OCI-LY7 (cell line): ENCODE data around the gene SLC16A6. TPM values are rescaled to one million over a fixed set of nuclear protein-coding genes. Genes with fewer than 3 reads are reported as not detected.
"Not testable (repeated sequence)": the region's sequence is repeated elsewhere in the genome, so short reads cannot be mapped to it uniquely, and the experiment has no call there.

Experiments used
- BruUV-seq: library from RNA; stranded (reverse); fragments of 400-500 nt; replicated peaks from 2 replicates; lab custom pipeline; 2021; lab: Mats Ljungman, UMichigan
- CTCF ChIA-PET: fragments of 300-600 bp; sonication (Branson Sonifier 250); formaldehyde crosslinking; loops from one replicate; lab custom pipeline; 2022; ENCODE audit warnings: antibody characterized with exemption; ENCODE audit not compliant: unreplicated experiment; lab: Charles Lee
- POLR2A ChIA-PET: fragments of 300-600 bp; sonication (Branson Sonifier 250); formaldehyde crosslinking; loops from one replicate; lab custom pipeline; 2022; ENCODE audit warnings: antibody characterized with exemption; lab: Charles Lee
- DNase-seq: peaks from one replicate; pipeline ENCODE4 v3.0.0-alpha.2; 2015; ENCODE audit warnings: low spot score
- H2AFZ ChIP-seq: fragments of 200-600 bp; sonication (generic), shearing (Covaris generic); 2 replicates; pipeline ENCODE4 v1.6.1; 2014; ENCODE audit warnings: mild to moderate bottlenecking, antibody characterized with exemption, low read length, moderate library complexity
- H3K27ac ChIP-seq: fragments of 200-600 bp; sonication (generic); 2 replicates; pipeline ENCODE4 v1.5.1; 2014; ENCODE audit warnings: mixed run types, low read depth, mild to moderate bottlenecking, moderate library complexity, low read length, inconsistent platforms; ENCODE audit not compliant: poor library complexity, severe bottlenecking
- H3K36me3 ChIP-seq: fragments of 200-600 bp; sonication (generic); 2 replicates; pipeline ENCODE4 v1.6.1; 2014; ENCODE audit warnings: mild to moderate bottlenecking, antibody characterized with exemption, low read length, moderate library complexity, mixed read lengths; ENCODE audit not compliant: insufficient read depth
- H3K4me1 ChIP-seq: fragments of 200-600 bp; sonication (generic); 2 replicates; pipeline ENCODE4 v1.5.1; 2014; ENCODE audit warnings: mild to moderate bottlenecking, low read length; ENCODE audit not compliant: insufficient read depth, poor library complexity, severe bottlenecking
- H3K4me2 ChIP-seq: fragments of 200-600 bp; sonication (generic); 2 replicates; pipeline ENCODE4 v1.6.1; 2014; ENCODE audit warnings: mild to moderate bottlenecking, low read length
- H3K4me3 ChIP-seq: fragments of 200-600 bp; sonication (generic); 2 replicates; pipeline ENCODE4 v1.5.1; 2014; ENCODE audit warnings: mild to moderate bottlenecking, low read depth, low read length; ENCODE audit not compliant: poor library complexity, severe bottlenecking
- H3K79me2 ChIP-seq: fragments of 200-600 bp; sonication (generic); 2 replicates; pipeline ENCODE4 v1.6.1; 2016; ENCODE audit warnings: low read depth, mild to moderate bottlenecking, low read length, moderate library complexity, mixed read lengths; ENCODE audit not compliant: insufficient read depth
- H3K9me2 ChIP-seq: fragments of 200-600 bp; sonication (generic); 2 replicates; pipeline ENCODE4 v1.6.1; 2016; ENCODE audit warnings: mild to moderate bottlenecking, low read length, mixed read lengths; ENCODE audit not compliant: insufficient read depth
- H3K9me3 ChIP-seq: fragments of 200-600 bp; sonication (generic); 2 replicates; pipeline ENCODE4 v1.6.1; 2014; ENCODE audit warnings: mild to moderate bottlenecking, mixed run types, low read length, mixed read lengths
- H4K20me1 ChIP-seq: fragments of 200-600 bp; sonication (generic); 2 replicates; pipeline ENCODE4 v1.6.1; 2014; ENCODE audit warnings: mild to moderate bottlenecking, antibody characterized with exemption, low read length, moderate library complexity, mixed read lengths; ENCODE audit not compliant: insufficient read depth
- CTCF ChIP-seq: fragments of 200-600 bp; sonication (generic); conservative IDR thresholded peaks from 2 replicates; pipeline ENCODE4 v1.5.1; 2014; ENCODE audit warnings: mild to moderate bottlenecking, antibody characterized with exemption, low read length, moderate library complexity, mixed read lengths
- EZH2phosphoT487 ChIP-seq: fragments of 200-600 bp; sonication (generic); IDR thresholded peaks from 2 replicates; pipeline ENCODE4 v1.6.1; 2018; ENCODE audit warnings: low read depth, borderline replicate concordance, mild to moderate bottlenecking, mixed run types, antibody characterized with exemption, low read length, moderate library complexity, mixed read lengths
- intact Hi-C: fragments of 100-400 bp; cut with micrococcal nuclease; formaldehyde crosslinking; loops from one replicate; pipeline ENCODE4 v1.10.0; 2022; ENCODE audit not compliant: unreplicated experiment
- total RNA-seq, 2 experiments: library from RNA; depleted of rRNA in 1 of 2; stranded (reverse); fragments of >200 nt in 1 of 2; shearing (Covaris generic) in 1 of 2; gene quantifications; 2 replicates each; pipeline ENCODE4 v1.2.3, GENCODE V29; 2014 to 2022

SLC16A6 gene
- total RNA-seq, 2 experiments from 2014 or later = 4.5 to 18.9 TPM

- no peaks in the 10 kb centered on the region for H3K9me3 ChIP-seq
- H3K9me2 ChIP-seq = no peaks in the 10 kb centered on the region
- H3K4me2 ChIP-seq = peak overlapping the region; percentile 77
- intact Hi-C loops = no loop called here
- H2AFZ ChIP-seq = no peak overlapping the region
- peaks cover 41% of the 10 kb centered on the region; the same call in 1 of the 2 replicates for H3K79me2 ChIP-seq
- TF ChIP-seq CTCF = no peak
- TF ChIP-seq EZH2phosphoT487 = no peak
- CTCF ChIA-PET = interaction anchor here (0.9 to 2.3 kb wide), 4 partner anchors 25 to 109 kb away, joined by 4 to 6 read pairs (median 4); no protein-coding TSS in a partner anchor
- no peaks in the 10 kb centered on the region for H4K20me1 ChIP-seq
- no TSS peak for BruUV-seq
- peak overlapping the region; percentile 94 for H3K27ac ChIP-seq
- peak overlapping the region; percentile 85 for H3K4me3 ChIP-seq
- H3K36me3 ChIP-seq = peaks cover 15% of the 10 kb centered on the region; the same call in 1 of the 2 replicates
- POLR2A ChIA-PET = interaction anchor here (0.5 to 9.1 kb wide), 20 partner anchors 11 to 472 kb away, joined by 3 to 67 read pairs (median 4); partner anchors contain the start of gene WIPI1
- peak; percentile 46 for DNase-seq
- H3K4me1 ChIP-seq = peaks cover 65% of the 10 kb centered on the region
These were observed 1.5 kb downstream of the SLC16A6 start for GRCh38 chr17:68289473-68289872.

- TF ChIP-seq CTCF (peak; percentile 66), EZH2phosphoT487 (no peak)
- CTCF ChIA-PET = interaction anchor here (0.9 to 2.3 kb wide), 3 partner anchors 83 to 110 kb away, joined by 4 to 6 read pairs (median 4); no protein-coding TSS in a partner anchor
- peak overlapping the region; percentile 77 for H3K4me2 ChIP-seq
- no peaks in the 10 kb centered on the region for H3K9me3 ChIP-seq
- peak overlapping the region; percentile 94 for H3K27ac ChIP-seq
- H3K4me3 ChIP-seq = peak overlapping the region; percentile 85
- TSS peak; percentile 76 for BruUV-seq
- intact Hi-C loops = no loop called here
- H3K36me3 ChIP-seq = peaks cover 15% of the 10 kb centered on the region; the same call in 1 of the 2 replicates
- POLR2A ChIA-PET = interaction anchor here (0.7 to 9.1 kb wide), 20 partner anchors 11 to 251 kb away, joined by 3 to 67 read pairs (median 4); partner anchors contain the start of gene WIPI1
- no peaks in the 10 kb centered on the region for H4K20me1 ChIP-seq
- H3K9me2 ChIP-seq = no peaks in the 10 kb centered on the region
- peaks cover 65% of the 10 kb centered on the region for H3K4me1 ChIP-seq
- H2AFZ ChIP-seq = peak overlapping the region; percentile 21; the same call in 1 of the 2 replicates
- H3K79me2 ChIP-seq = peaks cover 43% of the 10 kb centered on the region; the same call in 1 of the 2 replicates
- DNase-seq = peak; percentile 78
These were observed 2.1 kb downstream of the SLC16A6 start for GRCh38 chr17:68288804-68289203.

- Histone ChIP-seq H3K79me2 (peaks cover 39% of the 10 kb centered on the region; the same call in 1 of the 2 replicates), H3K27ac (peak overlapping the region; percentile 94), H4K20me1 (no peaks in the 10 kb centered on the region), H3K4me2 (peak overlapping the region; percentile 77), H3K4me3 (peak overlapping the region; percentile 85), H3K9me3 (no peaks in the 10 kb centered on the region), H3K9me2 (no peaks in the 10 kb centered on the region), H3K36me3 (peaks cover 15% of the 10 kb centered on the region; the same call in 1 of the 2 replicates), H3K4me1 (peaks cover 62% of the 10 kb centered on the region), H2AFZ (peak overlapping the region; percentile 21; the same call in 1 of the 2 replicates)
- CTCF ChIA-PET = interaction anchor here (0.9 to 2.3 kb wide), 2 partner anchors 106 to 111 kb away, joined by 4 to 6 read pairs; no protein-coding TSS in a partner anchor
- POLR2A ChIA-PET = interaction anchor here (0.7 to 9.1 kb wide), 21 partner anchors 10 to 251 kb away, joined by 3 to 67 read pairs (median 5); partner anchors contain the start of gene WIPI1
- intact Hi-C loops = no loop called here
- DNase-seq = peak; percentile 93
- no TSS peak for BruUV-seq
- TF ChIP-seq EZH2phosphoT487 (no peak), CTCF (no peak)
These were observed 2.6 kb downstream of the SLC16A6 start for GRCh38 chr17:68288375-68288774.

- H3K79me2 ChIP-seq = peaks cover 25% of the 10 kb centered on the region; the same call in 1 of the 2 replicates
- H3K4me2 ChIP-seq, H4K20me1 ChIP-seq, CTCF ChIA-PET, H3K27ac ChIP-seq, H3K9me3 ChIP-seq, H2AFZ ChIP-seq, BruUV-seq, POLR2A ChIA-PET, DNase-seq, H3K4me3 ChIP-seq, H3K9me2 ChIP-seq, intact Hi-C loops: not testable (repeated sequence)
- peaks cover 25% of the 10 kb centered on the region for H3K4me1 ChIP-seq
- peaks cover 66% of the 10 kb centered on the region for H3K36me3 ChIP-seq
These were observed 9.0 kb downstream of the SLC16A6 start for GRCh38 chr17:68281965-68282364.
